GM12865 (cell line): ENCODE measurements around the gene DOK1.

ENCODE experiments used
- DNase-seq: peaks from one replicate; pipeline ENCODE4 v3.0.0; 2010; ENCODE audit warnings: low read depth
- H3K4me3 ChIP-seq: 2 replicates; pipeline ENCODE4 v1.5.1; 2011; ENCODE audit warnings: mild to moderate bottlenecking, low read depth, low read length, control low read depth
- CTCF ChIP-seq: IDR thresholded peaks from 2 replicates; pipeline ENCODE4 v1.5.1; 2011; ENCODE audit warnings: low read length, control low read depth, low read depth, inconsistent platforms; ENCODE audit not compliant: insufficient read depth; ENCODE audit errors: missing control alignments

DOK1 gene

GRCh38 chr2:74581463-74581862 is 26.9 kb downstream of the DOK1 start:
- TF ChIP-seq CTCF: no peak
- DNase-seq: no peak
- H3K4me3 ChIP-seq: no peak overlapping the region

DNA sequence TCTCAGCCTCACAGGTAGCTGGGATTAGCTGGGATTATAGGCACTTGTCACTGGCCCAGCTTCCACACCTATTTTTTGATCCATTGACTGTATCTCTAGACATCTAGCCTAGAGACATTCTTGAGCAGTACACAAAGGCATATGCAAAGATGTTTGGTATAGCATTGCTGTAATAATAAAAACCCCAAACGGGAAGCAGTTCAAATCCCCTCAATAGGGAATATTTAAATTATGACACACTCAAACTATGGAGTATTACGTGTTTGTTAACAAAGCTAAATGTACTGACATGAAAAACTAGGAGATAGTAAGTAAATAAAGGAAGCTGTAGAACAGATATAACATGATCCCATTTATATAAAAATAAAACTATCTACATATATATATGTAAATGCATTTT is 27.7 kb downstream of the DOK1 start:
- no peak for TF ChIP-seq CTCF
- no peak for DNase-seq
- no peak overlapping the region for H3K4me3 ChIP-seq

GRCh38 chr2:74583504-74583903 is 29.0 kb downstream of the DOK1 start:
- TF ChIP-seq CTCF: no peak
- no peak overlapping the region for H3K4me3 ChIP-seq
- DNase-seq: no peak

- H3K4me3 ChIP-seq: no peak overlapping the region
- DNase-seq: peak; percentile 84
- no peak for TF ChIP-seq CTCF
These were observed 29.6 kb downstream of the DOK1 start for GRCh38 chr2:74584088-74584645.

DNA sequence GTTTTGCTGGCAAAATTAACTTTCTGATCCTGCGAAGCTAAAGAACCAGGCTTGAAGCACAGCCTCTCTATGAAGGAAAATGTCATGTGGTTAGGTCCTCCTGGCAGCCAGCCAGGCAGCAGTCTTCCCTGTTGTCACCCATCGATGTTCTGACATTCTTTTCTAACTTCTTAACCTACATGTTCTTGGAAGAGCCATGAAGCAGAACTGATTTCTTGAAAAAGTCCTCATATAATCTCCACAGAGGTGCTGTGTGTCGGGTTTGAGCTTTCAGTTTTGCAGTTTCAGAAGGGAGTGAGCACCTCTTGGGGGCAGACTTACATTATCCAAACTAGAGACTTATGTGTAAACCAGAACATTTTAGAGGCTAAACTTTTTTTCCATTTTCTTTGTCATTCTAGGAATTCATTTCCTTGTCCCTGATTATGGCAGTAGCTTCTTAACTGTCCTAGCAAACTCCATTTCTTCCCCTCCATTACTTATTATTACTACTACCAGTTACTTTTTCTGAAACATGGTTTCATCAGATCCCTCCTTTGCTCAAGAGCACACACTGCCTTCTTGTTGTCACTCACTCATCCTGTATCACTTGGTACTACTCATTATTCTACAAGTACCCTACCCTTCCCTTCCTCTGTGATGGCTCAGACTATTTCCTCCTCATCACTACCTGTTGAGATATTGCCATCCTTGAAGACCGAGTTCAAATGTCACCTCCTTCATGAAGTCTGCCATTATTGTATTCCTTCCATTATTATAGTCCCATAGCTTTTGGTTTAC is 31.1 kb downstream of the DOK1 start:
- DNase-seq: peak; percentile 63
- no peak for TF ChIP-seq CTCF
- H3K4me3 ChIP-seq: peak overlapping the region; percentile 21; the same call in 1 of the 2 replicates

DNA sequence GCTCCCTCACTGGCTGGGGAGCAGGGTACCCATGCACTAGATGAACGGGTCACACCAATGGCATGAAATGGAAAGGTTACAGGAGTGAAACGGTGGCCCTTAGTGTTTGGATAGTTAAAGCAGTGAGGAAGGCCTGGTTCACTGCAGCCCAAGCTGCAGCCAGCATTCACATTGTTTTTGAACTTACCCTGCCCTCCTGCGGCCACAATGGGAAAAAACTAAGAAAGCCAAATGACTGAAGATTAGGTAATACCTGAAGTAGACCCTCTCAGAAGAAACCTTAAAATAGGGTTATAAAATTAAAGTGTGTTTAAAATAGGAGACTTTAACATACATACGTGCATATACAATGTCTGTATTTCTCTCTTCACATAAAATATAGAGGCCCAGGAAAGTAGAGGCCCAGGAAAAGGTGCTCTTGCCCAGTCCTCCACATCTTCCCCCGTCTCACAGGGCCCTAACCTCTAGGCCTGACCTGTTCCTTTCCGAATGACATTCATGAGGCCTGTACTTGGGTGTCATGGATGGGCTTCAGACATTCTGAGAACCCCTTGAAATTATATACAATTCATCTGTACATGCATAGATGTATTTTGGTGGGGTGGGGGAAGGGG is 33.3 kb downstream of the DOK1 start:
- H3K4me3 ChIP-seq: no peak overlapping the region
- TF ChIP-seq CTCF: peak; percentile 62
- peak; percentile 85 for DNase-seq

- DNase-seq: no peak
- TF ChIP-seq CTCF: no peak
- no peak overlapping the region for H3K4me3 ChIP-seq
These were observed 34.1 kb downstream of the DOK1 start for GRCh38 chr2:74588664-74589063.
